SHP77 treated with DMSO at 0.1 percent for 48 hours (cell line): ENCODE data around the gene NIFK.
"Not testable (repeated sequence)": the region's sequence is repeated elsewhere in the genome, so short reads cannot be mapped to it uniquely, and the experiment has no call there.

ENCODE experiments used
- DNase-seq: peaks from one replicate; lab custom pipeline; 2025; lab: John Stamatoyannopoulos, UW

NIFK gene

DNA sequence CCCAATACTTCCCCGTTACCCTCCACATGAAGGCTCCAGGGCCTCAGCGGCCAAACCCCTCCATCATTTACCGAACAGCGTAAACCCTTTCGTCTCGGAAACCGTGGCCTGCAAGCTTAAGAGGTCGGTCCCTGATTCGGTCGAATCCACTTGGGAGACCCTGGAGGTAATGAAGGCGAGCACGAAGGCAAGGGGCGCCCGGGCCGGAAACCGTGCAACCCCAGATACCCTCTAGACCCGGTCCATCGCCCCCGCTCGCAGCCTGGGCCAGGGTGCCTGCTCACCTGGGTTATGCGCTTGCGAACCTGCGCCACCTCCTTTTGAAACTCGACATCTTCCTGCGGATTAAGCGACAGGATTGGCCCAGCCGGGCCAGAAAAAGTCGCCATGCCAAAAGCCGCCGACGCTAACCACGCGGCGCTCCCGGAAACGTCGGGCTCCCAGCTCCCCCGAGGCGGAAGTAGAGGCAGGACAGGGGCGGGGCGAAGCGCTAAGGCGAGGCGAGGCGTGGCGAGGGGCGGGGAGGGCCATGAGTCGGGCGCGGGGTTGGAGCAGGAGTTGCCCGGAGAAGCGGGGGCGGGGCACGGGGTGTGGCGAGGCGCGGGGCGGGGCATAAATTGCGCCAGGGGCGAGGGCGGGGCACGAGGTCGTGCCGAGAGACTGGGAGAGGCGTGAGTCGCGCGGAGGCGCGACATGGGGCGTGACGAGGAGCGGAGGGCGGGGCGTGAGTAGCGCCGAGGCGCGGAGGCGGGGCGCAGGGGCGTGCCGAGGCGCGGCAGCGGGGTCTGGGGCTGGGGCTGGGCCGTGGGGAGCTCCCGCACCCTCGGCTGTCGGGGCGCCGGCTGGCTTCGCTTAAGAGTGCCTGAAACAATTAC, at the start of gene NIFK:
Gene NIFK, minus strand, starts transcription at position 414 of the 875 bp plus-strand sequence. Its CDS starts 25 bp downstream, at position 389.
- DNase-seq = peak; percentile 90

DNA sequence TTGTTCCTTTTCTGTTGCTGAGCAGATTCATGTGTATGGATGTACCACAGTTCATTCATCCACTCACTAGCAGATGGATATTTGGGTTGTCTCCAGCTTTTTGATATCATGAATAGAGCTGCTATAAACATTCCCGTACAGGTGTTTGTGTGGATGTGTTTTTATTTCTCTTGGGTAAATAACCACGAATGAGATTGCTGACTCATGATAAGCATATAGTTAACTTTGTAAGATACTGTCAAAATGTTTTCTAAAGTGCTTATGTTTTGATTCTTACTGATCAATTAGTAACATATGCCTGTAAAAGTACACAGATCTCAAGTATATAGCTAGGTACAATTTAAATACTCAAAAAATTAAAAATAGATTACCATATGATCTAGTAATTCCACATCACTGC, 46.5 kb upstream of the NIFK start:
- no peak for DNase-seq

DNA sequence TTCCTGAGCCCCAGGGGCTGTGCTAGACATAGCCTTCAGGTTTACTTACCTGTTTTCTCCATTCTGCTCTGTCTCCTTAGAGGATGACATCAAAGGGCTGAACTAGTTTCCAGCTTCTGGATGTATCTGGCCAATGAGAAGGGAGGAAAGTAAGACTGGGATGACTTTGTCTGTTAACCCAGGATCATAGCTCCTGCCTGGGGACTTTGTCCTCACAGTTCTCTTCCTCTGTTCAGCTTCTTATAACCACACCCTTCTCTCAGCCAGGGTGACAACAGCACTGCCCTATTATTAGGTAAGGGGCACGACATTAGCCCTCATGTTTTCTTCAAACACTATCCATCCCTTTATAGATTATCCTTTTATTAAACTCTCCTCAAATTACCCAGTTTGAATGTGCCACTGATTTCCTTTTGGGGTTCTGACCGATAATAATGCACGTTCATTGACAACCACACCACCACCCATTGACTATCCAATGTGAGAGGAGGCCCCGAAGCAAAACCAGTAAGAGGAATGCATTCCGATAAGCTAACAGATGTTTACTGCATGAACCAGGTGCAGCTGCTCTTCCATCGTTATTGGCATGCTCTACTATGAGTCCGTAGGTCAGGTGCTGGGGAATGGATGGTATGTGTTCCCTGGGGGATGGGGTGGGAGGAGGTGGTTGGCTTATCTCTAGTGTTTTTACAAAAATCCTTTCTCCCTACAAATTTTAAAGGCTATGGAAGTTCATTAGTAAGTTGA, 42.2 kb upstream of the NIFK start:
- DNase-seq = no peak

DNA sequence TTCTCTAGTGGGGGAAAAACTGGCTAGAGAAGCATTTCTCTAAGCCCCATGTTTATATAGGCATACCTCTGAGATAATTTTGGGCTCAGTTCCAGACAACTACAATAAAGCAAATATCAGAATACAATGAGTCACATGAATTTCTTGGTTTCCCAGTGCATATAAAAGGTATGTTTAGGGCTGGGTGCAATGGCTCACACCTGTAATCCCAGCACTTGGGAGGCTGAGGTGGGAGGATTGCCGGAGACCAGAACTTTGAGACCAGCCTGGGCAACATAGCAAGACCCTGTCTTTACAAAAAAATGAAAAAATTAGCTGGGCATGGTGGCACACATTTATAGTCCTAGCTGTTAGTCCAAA, 41.0 kb upstream of the NIFK start:
- no peak for DNase-seq

DNA sequence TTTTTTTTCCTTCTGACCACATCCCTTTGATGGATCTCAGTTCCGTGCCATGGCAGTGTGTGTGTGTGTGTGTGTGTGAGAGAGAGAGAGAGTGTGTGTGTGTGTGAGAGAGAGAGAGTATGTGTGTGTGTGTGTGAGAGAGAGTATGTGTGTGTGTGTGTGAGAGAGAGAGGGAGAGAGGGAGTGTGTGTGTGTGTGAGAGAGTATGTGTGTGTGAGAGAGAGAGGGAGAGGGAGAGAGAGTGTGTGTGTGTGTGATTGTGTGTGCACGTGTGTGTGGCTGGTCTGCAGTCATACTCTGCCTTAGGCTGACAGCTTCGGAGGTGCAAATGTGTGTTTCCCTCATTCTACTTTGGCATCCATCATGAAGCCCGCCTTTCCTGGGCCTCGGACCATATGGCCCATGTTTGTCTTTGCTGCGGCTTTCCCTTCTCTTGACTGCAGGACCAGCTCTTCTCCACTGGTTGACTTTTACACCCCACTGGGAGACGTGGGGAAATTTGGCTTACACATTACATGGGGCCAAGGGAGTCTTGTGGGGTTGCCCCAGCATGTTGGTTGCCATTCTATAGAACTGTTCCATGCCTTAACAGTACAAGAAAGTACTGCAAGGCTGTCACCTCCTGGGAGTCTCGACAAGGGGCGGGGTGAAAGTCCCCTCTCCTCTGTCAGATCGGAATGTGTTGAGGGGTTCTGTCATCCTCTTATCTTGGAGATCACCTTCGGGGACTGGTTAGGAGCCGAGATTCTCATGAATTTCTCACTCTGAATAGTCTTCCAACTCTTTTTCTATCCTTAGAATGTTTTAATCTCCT, 40.4 kb upstream of the NIFK start:
- DNase-seq = no peak

DNA sequence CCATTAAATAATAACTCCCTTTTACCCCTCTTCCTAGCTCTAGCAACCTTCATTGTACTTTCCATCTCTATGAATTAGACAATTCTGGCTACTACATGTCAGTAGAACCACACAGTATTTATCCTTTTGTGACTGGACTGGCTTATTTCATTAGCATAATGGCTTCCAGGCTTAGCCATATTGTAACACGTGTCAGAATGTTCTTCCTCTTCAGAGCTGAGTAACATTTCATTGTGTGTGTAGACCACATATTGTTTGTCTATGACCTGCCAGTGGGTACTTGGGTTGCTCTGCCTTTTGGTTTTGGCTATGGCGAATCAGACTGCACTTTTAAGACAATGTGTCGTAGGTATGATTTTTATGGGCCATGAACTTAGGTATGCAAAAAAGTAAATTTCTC, 39.7 kb upstream of the NIFK start:
- no peak for DNase-seq

DNA sequence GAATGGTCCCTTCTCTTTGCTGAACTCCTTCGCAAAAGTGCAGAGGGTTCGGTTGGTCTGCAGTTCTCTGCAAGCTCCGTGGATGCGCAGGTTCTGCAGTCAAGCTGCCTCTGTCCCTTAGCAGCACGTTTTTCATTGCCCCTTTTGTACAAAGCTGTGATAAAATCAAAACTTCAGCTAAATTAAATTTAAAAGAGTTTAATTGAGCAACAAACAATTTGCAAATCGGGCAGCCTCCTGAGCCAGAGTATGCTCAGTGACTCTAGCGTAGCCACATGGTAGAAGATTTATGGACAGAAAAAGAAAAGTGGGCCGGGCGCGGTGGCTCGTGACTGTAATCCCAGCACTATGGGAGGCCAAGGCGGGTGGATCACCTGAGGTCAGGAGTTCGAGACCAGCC, 37.6 kb upstream of the NIFK start:
- DNase-seq = no peak

DNA sequence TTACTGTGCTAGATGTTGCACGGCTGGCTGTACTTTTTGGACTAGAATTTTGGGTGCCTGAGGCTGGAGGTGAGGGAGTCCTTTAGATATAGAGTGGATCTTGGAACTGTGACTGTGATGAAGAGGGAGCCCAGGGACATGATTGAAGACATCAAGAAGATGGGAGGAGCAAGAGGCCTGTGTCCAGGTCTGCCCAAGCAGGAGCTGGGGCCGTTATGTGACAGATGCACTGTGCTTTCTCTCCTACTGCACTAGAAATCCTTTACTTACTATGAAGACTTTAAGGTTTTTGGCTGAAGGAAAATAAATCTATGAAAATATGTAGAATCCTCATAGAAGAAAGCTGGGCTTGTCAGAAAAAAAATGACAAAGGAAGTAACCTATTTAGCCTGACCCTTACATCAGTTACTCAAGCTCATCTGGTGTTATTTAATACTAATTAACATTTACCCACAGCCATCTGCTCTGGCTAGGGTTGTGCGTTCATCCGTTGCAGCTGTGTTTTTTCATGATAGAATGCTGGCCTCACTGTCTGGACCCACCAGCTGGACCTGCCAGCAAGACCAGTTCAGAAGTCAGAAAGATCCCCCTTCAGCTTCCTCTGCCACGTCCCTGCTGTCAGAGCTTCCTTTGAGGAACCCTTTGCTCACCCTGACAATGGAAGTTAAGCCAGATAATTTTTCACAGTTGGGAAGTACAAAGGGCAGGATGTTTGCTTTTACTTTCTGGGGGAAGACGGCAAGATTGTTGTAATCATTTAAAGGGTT, 35.5 kb upstream of the NIFK start:
- DNase-seq = peak; percentile 19

DNA sequence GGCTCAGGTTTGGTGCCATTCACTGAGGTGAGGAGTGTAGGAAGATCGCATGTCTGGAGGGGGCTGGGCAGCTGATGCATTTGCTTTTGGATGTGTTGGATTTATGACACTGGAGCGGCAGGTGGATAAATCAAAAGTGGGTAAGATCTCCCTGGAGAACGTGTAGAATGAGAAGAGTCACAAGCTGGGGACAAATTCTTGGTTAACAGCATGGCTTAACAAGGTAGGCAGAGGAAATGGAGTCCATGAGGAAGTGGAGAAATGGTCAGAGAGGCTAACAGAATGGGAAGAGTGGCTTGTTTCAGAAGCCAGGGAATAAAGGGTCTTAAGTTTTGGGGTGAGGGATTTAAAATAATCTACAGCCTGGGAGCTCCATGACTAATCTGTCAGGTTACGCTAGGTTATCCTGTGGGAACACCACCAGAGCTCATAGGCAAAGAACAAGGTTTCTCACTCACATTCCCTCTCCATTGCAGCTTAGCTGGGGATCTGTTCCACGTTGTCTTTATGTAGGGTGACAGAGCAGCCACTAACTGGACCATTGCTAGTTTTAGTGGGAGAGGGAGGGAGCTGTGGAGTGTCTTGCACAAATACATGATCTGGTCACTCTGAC, 31.6 kb upstream of the NIFK start:
- no peak for DNase-seq

DNA sequence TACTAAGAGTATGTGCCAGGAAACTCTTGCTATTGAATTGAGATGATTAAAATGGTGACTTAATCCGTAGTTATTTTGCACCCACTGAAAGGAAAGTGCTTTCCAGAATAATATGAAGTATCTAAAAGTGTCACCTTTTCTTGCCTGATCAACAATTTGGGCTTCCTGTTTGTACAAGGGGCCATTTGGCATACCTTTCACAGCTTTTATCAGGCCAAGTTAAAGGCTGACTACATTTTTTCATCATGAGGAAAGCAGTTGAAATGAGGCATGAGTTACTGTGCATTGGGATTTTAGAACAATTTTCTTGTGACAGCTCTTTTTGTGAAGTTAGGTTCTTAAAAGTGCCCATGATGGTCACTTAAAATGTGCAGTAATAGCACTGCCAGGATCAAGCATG, 29.9 kb upstream of the NIFK start:
- no peak for DNase-seq

DNA sequence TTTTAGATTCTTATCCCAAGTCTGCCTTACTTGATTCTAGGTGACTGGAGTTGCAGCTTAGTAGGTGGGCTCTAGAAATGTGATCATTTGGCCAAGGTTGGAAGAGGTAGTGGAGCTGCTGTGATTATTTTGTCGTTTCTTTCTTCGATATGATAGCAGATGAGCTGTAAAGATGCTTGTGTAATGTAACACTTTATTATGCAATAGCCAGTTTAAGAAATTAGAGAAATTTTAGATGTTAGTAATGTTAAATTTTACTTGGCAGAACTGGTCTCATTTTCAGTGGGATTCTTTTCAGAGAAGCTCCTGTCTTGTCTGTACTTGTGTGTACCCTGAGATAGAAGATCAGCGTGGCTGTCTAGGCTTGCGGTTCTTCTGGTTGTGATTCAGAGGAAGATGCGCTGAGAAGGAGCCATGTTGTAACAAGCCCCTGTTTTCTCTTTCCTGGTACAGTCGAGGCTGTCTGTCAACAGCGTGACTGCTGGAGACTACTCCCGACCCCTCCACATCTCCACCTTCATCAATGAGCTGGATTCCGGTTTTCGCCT, 28.1 kb upstream of the NIFK start:
- DNase-seq = no peak

DNA sequence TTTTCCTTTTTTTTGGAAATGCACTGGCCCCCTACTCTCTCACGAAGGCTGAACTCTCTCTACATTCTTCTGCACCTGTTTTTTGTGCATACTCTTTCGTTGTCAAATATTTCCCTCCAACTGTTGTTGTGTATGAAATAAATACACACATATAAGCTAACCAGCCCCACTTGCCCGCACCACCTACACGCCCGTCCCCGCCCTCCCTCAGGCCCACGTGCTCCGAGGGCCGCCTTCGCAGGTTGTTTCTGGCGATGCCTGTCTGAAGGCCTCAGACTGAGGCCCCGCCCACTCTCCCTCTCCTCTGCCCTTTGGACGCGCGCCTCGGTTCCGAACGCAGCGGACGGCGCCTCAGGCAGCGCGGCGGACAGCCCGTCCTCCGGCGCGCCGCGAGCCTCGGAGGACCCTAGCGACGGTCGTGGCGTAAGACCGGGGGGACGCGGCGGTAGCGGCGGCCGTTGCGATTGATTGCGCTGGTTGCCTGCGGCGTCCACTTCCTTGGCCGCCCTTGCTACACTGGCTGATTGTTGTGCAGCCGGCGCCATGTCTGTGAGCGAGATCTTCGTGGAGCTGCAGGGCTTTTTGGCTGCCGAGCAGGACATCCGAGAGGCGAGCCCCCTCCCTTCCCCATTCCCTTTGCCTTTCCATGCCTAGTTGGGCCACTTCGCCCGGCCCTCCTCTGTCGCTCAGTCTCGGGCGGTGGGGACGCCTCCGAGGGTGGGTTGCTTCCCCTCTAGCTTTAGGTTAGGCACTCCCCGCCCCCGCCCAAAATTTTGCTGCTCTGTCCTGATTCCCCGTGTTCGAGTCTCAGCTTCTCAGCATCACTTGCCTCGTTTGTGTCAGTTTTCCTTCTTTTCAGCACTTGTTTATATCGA, 18.8 kb upstream of the NIFK start, which contains the start of gene TSN:
Gene TSN, plus strand, starts transcription at position 415 of the 875 bp plus-strand sequence. Its CDS starts 129 bp downstream, at position 544.
- DNase-seq = peak; percentile 80

DNA sequence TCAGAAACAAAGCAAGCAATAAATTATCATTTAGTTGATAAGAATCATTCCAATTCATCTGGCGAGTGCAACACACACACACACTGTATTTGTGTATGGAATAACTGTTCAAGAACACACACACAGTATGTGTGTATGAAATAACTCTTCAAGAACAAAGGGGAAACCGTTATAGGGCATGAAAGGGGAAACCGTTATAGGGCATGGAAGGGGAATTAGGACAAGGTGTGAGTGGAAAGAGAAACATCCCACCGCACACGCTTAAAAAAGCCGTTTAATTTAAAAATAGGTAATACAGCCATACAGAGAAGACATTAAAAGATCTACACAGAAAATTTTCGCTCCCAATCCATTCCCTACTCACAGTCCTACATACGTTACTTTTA, 18.2 kb upstream of the NIFK start:
- no peak for DNase-seq

DNA sequence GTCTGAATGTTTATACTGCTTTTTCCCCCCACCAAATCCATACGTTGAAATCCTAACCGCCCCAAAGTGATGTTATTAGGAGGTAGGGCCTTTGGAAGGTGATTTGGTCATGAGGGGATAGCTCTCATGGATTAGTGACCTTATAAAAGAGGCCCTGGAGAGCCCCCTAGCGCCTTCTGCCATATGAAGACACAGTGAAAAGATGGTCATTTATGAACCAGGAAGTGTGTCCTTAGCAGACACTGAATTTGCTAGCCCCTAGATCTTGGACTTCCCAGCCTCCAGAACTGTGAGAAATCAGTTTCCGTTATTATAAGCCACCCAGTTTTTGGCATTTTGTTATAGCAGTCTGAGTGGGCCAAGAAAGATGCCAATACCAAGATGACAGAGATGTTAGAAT, 11.5 kb upstream of the NIFK start:
- DNase-seq = no peak

DNA sequence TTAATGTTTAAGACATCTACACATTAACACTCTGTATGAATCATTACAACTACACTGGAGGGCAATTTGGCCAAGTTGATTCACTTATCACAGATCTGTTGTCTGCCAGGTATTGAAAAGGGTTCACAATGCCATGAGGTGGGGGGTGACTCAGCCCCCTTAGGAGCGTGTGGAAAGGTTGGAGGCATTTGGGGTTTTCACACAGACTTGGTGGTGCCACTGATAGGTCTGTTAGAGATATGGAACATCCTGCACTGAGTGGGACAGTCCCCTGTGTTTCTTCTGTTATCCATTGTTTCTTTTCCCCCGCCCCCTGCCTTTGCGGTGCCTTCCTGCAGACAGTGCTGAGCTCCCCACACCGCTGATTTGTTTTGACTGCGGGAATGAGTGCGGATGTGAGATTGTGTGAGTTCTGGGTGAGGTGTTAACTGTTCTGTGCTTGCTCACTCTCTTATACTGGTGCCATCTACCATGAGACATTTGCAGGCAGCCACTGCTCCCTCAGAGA, 9.4 kb upstream of the NIFK start:
- no peak for DNase-seq

DNA sequence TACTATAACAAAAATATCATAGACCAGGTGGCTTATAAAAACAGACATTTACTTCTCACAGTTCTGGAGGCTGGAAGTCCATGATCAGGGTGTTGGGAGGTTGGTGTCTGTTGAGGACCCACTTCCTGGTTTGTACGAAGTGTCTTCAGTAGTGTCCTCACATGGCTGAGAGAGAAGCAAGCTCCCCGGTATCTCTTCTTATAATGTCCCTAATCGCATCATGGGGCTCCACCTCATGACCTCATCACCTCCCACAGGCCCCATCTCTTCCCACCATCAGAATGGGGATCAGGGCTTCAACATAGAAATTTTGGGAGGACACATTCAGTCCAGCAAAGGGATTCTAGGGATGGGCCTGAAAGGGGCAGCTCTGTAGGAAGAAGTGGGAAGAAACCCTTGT, 4.8 kb upstream of the NIFK start:
- no peak for DNase-seq

DNA sequence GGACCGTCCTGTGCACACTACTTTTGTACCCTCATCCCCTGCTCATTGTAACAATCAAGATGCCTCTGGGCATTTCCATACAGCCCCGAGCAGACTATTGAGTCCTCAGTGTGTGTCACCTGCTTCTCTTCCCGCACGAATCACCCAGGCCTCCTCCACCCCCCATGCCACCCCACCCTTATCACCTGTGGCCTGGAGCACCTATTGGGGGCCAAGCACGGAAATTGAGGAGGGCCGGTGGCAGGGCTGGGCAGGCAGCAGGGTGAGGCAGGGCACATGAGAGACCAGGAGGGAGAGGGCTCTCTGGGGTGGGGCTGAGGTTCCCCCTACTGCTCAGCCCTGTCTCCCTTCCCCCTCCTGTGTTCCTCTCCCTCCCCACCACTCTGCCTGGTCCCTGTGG, 4.3 kb upstream of the NIFK start:
- no peak for DNase-seq

DNA sequence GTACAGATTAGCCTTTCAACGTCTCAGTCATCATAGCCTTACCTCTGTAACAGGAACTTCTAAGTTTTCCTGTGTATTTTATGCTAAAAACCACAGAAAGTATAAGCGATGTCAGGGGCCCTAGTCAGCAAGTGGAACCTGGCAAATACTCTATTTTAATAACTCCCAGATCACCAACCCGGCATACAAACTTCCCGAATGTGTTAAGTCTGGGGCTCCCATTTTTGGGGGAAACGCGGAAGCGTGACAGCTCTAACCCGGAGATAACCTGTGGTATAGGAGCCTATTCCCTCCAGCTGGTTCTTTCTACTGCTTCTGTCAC, 574 bp downstream of the NIFK start:
- DNase-seq = no peak

DNA sequence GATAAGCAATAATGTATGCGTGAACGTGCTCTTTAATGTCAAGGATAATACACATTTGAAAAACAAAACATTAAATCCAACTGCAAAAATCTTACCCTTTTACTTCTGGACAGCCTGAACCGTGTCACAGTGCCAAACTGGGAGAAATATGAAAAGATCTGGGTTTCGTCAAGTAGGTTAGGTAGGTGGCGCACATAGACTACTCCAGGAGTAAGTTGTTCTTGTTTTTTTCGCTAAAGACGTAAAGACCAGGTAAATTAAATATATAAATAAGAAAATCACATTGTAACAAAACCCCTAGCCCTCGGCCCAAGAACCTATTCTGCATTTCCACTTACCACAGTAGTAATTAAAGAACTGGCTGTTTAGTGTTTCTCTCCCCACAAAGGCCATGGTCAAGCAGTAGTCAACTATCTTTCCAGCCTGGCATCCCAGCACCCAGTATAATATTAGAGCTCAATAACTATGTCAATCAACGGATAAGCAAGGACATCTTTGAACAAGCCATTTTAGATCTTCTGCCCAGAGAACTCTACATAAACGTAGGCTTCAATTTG, 1.1 kb downstream of the NIFK start:
- no peak for DNase-seq

DNA sequence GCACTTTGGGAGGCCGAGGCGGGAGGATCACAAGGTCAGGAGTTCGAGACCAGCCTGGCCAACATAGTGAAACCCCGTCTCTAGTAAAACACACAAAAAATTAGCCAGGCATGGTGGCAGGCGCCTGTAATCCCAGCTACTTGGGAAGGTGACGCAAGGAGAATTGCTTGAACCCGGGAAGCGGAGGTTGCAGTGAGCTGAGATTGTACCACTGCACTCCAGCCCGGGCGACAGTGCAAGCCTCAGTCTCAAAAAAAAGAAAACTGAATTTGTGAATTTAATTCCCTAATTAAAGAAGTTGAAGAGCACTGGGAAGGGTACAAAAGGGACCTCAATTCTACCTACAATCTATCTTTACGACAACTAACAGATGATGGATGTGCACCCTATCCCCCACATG, 2.1 kb downstream of the NIFK start:
- DNase-seq = not testable (repeated sequence)
